ENCODE data around the gene PDZD2. TPM values are rescaled to one million over a fixed set of nuclear protein-coding genes. Genes with fewer than 3 reads are reported as not detected.

Gene PDZD2
- total and polyA plus RNA-seq, 3 donors from 2014 or later, result 47.3 to 89.1 (median 83.9) TPM

DNA sequence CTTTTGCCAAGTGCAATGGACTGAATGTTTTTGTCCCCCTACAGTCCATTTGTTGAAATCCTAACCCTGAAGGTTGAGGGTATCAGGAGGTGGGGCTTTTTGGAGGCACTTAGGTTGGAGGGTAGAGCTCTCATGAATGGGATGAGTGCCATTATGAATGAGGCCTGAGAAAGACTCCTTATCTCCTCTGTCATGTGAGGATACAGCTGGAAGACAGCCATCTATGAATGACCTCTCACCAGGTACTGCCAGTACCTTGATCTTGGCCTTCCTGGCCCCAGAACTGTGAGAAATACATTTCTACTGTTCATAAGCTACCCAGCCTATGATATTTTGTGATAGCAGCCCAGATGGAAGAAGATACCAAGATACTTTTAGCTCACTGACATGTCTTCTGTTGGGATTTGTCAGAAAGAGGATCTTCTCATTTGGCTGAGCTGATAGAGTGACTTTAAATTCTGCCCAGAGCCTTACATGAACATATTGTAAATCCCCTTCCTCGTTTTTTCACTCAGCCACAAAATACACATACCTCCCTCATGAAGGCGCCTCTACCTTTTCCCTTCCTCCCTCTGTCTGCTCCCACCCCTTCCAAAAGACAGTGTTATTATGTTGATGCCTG is 256.4 kb downstream of the PDZD2 start:
- Histone ChIP-seq H3K4me3 (no peak overlapping the region), H3K36me3 (ENCODE audit: low read depth, missing control alignments) (no peaks in the 10 kb centered on the region), H3K27ac (no peak overlapping the region), H3K9me3 (no peaks in the 10 kb centered on the region), H3K4me1 (no peaks in the 10 kb centered on the region), H3K27me3 (no peaks in the 10 kb centered on the region)
- 83 to 94% methylated on average over 2 of the region's 2 CpGs for WGBS, 2 donors
- intact Hi-C loops (cut with DNase I; ENCODE audit: low total_unique reads), result no loop called here
- DNase-seq, result no peak
- TF ChIP-seq, protein P1, sequence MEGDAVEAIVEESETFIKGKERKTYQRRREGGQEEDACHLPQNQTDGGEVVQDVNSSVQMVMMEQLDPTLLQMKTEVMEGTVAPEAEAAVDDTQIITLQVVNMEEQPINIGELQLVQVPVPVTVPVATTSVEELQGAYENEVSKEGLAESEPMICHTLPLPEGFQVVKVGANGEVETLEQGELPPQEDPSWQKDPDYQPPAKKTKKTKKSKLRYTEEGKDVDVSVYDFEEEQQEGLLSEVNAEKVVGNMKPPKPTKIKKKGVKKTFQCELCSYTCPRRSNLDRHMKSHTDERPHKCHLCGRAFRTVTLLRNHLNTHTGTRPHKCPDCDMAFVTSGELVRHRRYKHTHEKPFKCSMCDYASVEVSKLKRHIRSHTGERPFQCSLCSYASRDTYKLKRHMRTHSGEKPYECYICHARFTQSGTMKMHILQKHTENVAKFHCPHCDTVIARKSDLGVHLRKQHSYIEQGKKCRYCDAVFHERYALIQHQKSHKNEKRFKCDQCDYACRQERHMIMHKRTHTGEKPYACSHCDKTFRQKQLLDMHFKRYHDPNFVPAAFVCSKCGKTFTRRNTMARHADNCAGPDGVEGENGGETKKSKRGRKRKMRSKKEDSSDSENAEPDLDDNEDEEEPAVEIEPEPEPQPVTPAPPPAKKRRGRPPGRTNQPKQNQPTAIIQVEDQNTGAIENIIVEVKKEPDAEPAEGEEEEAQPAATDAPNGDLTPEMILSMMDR (IDR thresholded peaks at IDR 0.05), result no peak
- TF ChIP-seq POLR2A (IDR thresholded peaks at IDR 0.05), result no peak

GRCh38 chr5:31898036-31898632 is 259.2 kb downstream of the PDZD2 start:
- intact Hi-C loops (cut with DNase I; ENCODE audit: low total_unique reads), result no loop called here
- Histone ChIP-seq H3K9me3 (no peaks in the 10 kb centered on the region), H3K36me3 (ENCODE audit: low read depth, missing control alignments) (no peaks in the 10 kb centered on the region), H3K4me3 (no peak overlapping the region), H3K27me3 (no peaks in the 10 kb centered on the region), H3K4me1 (no peaks in the 10 kb centered on the region), H3K27ac (no peak overlapping the region)
- no peak for TF ChIP-seq POLR2A (IDR thresholded peaks at IDR 0.05)
- TF ChIP-seq, protein P1 (IDR thresholded peaks at IDR 0.05), result no peak
- DNase-seq, result no peak
- WGBS, 2 donors, result 71 to 83% methylated on average over 6 of the region's 6 CpGs

GRCh38 chr5:31900296-31900865 is 261.4 kb downstream of the PDZD2 start:
- no peak for DNase-seq
- intact Hi-C loops (cut with DNase I; ENCODE audit: low total_unique reads), result no loop called here
- 42 to 50% methylated on average over 5 of the region's 5 CpGs for WGBS, 2 donors

GRCh38 chr5:31901807-31902530 is 263.0 kb downstream of the PDZD2 start:
- Histone ChIP-seq H3K9me3 (no peaks in the 10 kb centered on the region), H3K27ac (no peak overlapping the region), H3K4me3 (no peak overlapping the region), H3K36me3 (ENCODE audit: low read depth, missing control alignments) (no peaks in the 10 kb centered on the region), H3K4me1 (no peaks in the 10 kb centered on the region), H3K27me3 (no peaks in the 10 kb centered on the region)
- TF ChIP-seq, protein P1 (IDR thresholded peaks at IDR 0.05), result no peak
- no peak for TF ChIP-seq POLR2A (IDR thresholded peaks at IDR 0.05)
- intact Hi-C loops (cut with DNase I; ENCODE audit: low total_unique reads), result no loop called here
- WGBS, 2 donors, result 80 to 82% methylated on average over 8 of the region's 8 CpGs
- DNase-seq, result no peak

More at GRCh38 chr5:31900296-31900865, 261.4 kb downstream of the PDZD2 start:
- Histone ChIP-seq H3K27me3 (no peaks in the 10 kb centered on the region), H3K36me3 (ENCODE audit: low read depth, missing control alignments) (no peaks in the 10 kb centered on the region), H3K4me3 (no peak overlapping the region), H3K9me3 (no peaks in the 10 kb centered on the region), H3K4me1 (no peaks in the 10 kb centered on the region), H3K27ac (peak overlapping the region in 1 of 2 donors; percentile 58)
- TF ChIP-seq, protein P1 (IDR thresholded peaks at IDR 0.05), result no peak
- TF ChIP-seq POLR2A (IDR thresholded peaks at IDR 0.05), result no peak

Measured in testis (tissue), 3 donors.